Measurements from ENCODE around the gene CAPN11.

The CAPN11 gene

GRCh38 chr6:44152533-44152932 is 6.1 kb upstream of the CAPN11 start:
- no peak for DNase-seq (ENCODE audit: low read depth in 1 of 2, low spot score in 1 of 2)

DNA sequence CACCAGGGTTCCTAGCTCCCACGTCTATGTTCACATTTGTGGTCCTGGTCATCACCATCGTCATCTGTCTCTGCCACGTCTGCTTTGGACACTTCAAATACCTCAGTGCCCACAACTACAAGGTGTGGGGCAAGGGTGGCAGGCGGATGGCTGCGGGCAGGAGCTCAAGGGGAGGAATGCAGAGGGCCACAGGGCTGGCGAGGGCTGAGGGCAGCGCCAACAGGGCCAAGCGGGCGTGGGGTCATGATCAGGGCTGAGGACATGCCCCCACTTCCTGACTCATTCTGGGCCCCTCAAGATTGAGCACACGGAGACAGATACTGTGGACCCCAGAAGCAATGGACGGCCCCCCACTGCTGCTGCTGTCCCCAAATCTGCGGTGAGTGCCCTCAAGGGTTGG is 4.6 kb upstream of the CAPN11 start:
- no peak for DNase-seq (ENCODE audit: low read depth in 1 of 2, low spot score in 1 of 2)

DNA sequence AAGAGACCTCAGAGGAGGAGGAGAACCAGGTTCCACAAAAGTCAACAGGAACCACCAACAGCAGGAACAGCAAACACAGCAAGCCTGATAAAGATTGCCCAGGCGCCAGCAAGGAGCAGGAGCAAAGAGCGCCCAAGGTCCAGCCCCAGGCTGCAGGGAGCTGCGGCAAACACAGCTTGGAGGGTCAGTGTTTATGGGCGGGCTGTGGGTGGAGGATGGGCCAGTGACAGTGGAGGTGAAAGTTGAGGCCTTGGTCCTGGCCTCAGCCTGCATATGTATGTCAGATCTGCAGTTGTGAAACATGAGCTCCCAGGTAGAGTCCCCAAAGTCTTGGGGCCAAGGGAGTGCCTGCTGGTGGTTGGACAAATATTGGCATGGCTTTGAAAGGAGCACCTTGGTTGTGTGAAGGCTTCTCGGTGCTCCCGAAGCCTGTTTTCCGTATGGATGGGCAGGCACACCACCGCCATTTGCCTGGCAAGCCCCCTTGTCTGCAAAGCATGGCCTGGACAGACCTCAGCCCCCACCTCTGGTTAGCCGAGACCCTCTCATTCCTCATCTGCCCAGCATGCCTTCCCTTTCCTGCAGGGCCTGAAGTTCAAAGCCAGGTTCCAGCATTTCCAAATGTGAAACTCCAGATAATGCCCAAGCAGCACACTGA is 2.0 kb upstream of the CAPN11 start:
- no peak for DNase-seq (ENCODE audit: low read depth in 1 of 2, low spot score in 1 of 2)

DNA sequence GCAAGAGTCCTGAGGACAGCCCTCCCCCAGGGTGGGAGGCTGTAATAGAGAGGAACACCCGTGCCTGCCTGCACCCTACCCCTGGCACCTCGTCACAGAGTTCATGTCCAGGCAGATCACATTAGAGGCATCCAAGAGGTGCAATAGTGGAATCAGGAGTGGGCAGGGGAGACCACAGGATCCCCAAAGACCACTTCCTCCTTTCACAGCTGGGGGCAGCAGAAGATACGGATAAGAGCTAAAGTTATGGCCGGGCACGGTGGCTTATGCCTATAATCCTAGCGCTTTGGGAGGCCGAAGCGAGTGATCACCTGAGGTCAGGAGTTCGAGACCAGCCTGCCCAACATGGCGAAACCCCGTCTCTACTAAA is 1.5 kb upstream of the CAPN11 start:
- no peak for DNase-seq (ENCODE audit: low read depth in 1 of 2, low spot score in 1 of 2)

DNA sequence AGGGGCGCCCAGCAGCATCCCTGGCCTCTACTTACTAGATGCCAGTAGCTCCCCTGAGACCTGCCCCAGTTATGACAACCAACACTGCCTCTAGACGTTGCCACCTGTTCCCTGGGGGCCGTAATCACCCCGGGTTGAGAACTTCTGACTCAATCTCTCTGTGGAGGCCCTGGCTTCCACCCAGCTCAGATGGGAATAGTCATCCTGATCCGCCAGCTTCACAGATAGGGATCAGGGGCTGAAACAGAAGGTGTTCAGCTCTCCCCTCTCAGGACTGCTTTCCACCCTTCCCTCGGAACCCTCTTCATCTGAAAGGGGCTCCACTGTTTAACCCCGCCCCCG is 3.3 kb downstream of the CAPN11 start:
- DNase-seq (ENCODE audit: low read depth in 1 of 2, low spot score in 1 of 2) = no peak

GRCh38 chr6:44162876-44163625 is 4.4 kb downstream of the CAPN11 start:
- DNase-seq (ENCODE audit: low read depth in 1 of 2, low spot score in 1 of 2) = no peak

DNA sequence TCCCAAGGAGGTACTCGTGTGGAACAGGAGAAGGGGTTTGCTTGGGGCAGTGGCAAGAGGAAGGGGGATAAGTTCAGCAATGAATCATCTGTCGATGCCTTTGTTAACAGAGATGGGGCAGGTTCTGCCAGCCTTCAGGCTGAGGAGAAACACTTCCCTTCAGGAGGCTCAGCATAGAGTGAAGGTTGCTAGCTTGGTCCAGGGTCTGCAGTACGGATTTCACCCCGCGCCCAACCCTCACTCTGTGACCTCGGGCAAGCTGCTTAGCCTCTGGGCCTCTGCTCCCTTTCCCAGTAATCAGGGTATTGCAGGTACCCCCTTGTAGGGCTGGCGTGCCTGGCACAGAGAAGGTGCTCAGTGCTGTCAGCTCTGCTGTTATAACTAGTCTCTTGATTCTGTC is 7.5 kb downstream of the CAPN11 start:
- DNase-seq (ENCODE audit: low read depth in 1 of 2, low spot score in 1 of 2) = no peak

DNA sequence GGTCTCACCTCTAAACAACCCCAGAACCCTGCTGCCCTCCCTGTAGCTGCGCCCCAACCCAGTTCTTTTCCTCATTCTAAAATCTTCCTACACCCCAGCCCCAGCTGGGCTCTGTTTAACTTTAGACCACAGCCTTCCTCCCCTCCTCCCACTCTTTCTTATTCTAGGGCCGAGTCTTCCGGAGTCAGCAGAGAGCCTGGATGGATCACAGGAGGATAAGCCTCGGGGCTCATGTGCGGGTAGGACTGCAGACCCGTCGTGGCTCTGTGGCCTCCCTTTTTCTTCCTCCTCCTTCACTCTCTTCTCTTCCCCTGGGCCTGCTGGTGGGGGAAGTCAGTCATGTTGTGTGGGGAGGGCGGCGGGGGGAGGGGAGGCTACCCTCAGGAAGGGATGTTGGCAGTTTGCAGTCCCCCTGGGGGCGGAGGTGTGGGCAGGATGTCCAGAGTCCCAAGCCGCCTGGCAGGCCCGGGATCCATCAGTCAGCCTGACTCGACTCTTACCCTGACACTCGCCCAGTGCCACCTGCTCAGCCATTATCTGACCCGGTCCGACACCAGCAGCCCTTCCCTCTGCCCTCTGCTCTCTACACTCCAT is 8.1 kb downstream of the CAPN11 start:
- DNase-seq (ENCODE audit: low read depth in 1 of 2, low spot score in 1 of 2) = no peak

DNA sequence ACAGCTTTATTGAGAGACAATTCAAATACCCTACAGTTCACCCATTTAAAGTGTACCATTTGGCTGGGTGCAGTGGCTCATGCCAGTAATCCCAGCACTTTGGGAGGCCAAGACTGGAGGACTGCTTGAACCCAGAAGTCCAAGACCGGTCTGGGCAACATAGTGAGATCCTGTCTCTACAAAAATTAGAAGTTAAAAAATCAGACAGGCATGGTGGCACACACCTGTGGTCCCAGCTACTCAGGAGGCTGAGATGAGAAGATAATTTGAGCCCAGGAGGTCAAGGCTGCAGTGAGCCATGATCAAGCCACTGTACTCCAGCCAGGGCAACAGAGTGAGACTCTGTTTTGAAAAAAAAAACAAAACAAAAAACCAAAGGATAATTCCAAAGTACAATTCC is 8.9 kb downstream of the CAPN11 start:
- no peak for DNase-seq (ENCODE audit: low read depth in 1 of 2, low spot score in 1 of 2)

GRCh38 chr6:44169154-44169553 is 10.5 kb downstream of the CAPN11 start:
- no peak for DNase-seq (ENCODE audit: low read depth in 1 of 2, low spot score in 1 of 2)

DNA sequence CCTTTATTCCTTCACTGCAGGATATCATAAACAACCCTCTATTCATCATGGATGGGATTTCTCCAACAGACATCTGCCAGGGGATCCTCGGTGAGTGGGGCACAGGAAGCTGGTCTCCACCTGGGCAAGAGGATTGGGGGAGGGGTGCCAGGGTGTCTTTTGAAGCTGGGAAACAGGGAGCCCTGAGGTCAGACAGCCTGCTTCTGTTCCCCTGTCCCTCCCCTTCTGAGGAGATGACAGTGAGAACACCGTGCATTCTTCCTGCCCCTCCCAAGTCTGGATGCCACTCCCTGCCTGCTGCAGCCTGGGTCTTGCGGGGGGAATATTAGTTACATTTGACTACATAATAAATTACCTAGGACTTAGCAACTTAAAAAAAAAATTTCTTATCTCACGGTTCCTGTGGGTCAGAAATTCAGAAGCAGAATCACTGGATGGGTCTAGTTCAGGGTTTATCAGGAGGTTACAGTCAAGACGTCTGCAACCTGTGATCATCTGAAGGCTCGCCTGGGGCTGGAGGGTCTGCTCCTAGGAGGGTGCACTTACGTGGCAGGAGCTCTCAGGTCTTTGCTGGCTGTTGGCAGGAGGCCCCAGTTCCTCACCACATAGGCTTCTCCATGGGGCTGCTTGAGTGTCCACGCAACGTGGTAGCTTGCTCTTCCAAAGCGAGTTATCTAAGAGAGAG is 11.4 kb downstream of the CAPN11 start:
- DNase-seq (ENCODE audit: low read depth in 1 of 2, low spot score in 1 of 2) = no peak

- no peak for DNase-seq (ENCODE audit: low read depth in 1 of 2, low spot score in 1 of 2)
Observed at GRCh38 chr6:44171899-44172546, 13.4 kb downstream of the CAPN11 start.

- peak; percentile 46 to 57 for DNase-seq (ENCODE audit: low read depth in 1 of 2, low spot score in 1 of 2)
Observed at GRCh38 chr6:44172731-44173500, 14.3 kb downstream of the CAPN11 start.

- no peak for DNase-seq (ENCODE audit: low read depth in 1 of 2, low spot score in 1 of 2)
Observed at GRCh38 chr6:44176130-44176761, 17.6 kb downstream of the CAPN11 start.

DNA sequence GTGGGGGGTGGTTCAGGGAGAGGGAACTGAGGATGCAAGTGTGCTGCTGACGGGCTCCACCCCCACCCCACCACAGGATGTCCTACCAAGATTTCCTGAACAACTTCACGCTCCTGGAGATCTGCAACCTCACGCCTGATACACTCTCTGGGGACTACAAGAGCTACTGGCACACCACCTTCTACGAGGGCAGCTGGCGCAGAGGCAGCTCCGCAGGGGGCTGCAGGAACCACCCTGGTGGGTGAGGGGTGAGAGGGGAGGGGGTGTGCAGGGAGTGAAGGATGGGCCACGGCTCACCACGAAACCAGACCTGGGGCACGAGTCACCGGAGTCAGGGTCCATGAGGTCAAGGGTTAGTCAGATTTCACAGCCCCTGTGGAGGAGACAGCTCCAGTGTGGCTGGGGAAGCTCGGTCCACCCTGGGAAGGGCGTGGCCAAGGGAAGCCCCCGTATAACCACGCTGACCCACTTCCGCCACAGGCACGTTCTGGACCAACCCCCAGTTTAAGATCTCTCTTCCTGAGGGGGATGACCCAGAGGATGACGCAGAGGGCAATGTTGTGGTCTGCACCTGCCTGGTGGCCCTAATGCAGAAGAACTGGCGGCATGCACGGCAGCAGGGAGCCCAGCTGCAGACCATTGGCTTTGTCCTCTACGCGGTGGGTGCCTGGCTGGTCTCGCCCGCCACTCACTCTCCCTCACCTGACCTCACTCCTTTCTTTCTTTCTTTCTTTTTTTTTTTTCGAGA is 18.3 kb downstream of the CAPN11 start:
- no peak for DNase-seq (ENCODE audit: low read depth in 1 of 2, low spot score in 1 of 2)

DNA sequence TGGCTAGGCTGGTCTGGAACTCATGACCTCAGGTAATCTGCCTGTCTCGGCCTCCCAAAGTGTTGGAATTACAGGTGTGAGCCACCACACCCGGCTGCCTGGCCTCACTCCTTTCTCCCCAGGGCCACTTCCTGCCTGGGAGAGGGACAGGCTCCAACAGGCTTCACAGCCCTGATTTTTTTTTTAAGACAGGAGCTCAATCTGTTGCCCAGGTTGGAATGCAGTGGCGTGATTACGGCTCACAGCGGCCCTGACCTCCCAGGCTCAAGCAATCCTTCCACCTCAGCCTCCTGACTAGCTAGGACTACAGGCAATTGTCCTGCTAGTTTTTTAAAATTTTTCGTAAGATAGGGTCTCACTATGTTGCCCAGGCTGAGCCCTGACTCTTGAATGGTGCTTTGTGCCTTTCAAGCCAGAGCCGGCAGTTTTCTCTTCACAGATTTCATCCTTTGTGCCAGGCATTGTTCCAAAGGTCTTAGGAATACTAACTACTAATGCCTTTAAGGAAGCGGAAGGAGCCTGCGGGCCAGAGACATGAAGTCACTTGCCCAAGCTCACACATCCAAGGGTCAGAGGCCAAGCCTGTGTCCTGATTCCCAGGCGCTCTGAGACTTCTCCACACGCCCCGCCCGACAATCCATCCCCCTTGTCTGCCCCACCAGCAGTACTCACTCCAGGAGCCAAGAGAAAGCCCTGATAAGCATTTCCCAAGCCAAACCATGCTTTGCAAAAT is 19.2 kb downstream of the CAPN11 start:
- no peak for DNase-seq (ENCODE audit: low read depth in 1 of 2, low spot score in 1 of 2)

DNA sequence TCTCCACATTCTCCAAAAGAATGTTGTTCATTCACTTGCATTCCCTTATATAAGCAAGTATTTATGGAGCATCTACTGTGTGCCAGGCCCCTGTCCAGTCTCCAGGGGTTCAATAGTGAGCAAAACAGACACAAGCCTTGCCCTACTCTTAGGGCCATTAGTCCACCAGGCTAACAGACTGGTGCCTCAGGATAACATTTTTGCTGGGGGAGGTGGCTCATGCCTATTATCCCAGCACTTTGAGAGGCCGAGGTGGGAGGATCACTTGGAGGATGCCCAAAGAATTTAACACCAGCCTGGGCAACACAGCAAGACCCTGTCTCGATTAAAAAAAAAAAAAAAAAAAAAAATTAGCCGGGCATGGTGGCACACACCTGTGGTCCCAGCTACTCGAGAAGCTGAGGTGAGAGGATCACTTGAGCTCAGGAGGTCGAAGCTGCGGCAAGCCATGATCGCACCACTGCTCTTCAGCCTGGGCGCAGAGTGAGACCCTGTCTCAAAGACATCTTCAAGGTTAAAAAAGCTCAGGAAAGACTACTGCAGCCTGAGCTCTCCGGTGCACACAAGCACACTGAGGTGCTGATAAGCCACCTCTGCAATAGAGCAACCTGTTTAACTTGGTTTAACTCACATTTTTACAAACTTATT is 19.9 kb downstream of the CAPN11 start:
- no peak for DNase-seq (ENCODE audit: low read depth in 1 of 2, low spot score in 1 of 2)

- no peak for DNase-seq (ENCODE audit: low read depth in 1 of 2, low spot score in 1 of 2)
Observed at GRCh38 chr6:44179072-44179536, 20.5 kb downstream of the CAPN11 start.
